Fibroblast of skin of right biceps (primary cell): Measurements from ENCODE around the gene CRIM1.
"Not testable (repeated sequence)": the region's sequence is repeated elsewhere in the genome, so short reads cannot be mapped to it uniquely, and the experiment has no call there.

Experiments used
- DNase-seq: peaks from one replicate; pipeline ENCODE4 v3.0.0-alpha.2; 2013

CRIM1 gene

DNA sequence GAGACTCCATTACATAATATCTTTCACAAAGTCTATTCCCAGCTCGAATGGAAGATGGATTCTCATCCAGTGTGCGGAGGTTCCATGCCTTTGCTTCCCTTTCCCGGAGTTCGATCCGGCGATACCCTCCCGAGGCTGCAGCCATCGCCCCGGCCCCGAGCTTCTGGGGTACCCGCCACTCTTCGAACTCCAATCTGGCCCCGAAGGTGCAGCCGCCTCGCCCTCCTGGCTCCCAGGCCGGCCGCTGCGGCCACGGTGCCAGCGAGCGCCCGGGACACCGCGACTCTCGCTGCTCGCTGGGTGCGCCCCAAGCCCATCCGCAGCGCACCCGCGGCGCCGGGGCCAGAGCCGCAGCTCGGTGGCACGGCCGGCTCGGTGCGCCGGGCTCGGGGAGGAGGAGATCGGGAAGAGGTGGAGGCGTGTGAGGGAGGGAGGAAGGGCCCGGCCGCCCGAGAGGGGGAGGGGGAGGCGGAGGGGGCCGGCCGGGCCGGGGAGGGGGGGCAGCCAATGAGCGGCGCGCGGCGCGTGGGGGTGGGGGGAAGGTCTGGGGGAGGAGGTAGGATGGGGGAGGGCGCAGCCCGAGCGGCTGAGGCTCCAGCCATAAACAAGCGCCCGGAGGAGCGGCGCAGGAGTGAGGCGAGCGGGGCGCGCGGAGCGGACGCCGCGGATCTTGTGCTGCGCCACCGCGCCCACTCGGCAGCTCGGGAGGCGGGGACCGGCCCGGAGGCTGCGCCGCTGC, at the start of gene CRIM1:
Gene CRIM1 (plus strand): TSS at position 628 of the 739 bp plus-strand sequence. CDS start 515 bp downstream, outside the sequence.
- DNase-seq = peak; percentile 95

GRCh38 chr2:36307441-36307840, 48.1 kb upstream of the CRIM1 start:
- no peak for DNase-seq

DNA sequence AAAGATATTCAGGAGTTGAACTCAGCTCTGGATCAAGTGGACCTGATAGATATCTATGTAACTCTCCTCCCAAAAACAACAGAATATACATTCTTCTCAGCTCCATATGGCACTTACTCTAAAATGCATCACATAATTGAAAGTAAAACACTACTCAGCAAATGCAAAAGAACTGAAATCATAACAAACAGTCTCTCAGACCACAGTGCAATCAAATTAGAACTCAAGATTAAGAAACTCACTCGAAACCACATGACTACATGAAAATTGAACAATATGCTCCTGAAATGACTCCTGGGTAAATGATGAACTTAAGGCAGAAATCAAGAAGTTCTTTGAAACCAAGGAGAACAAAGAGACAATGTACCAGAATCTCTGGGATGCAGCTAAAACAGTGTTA, 45.1 kb upstream of the CRIM1 start:
- DNase-seq = not testable (repeated sequence)

GRCh38 chr2:36318547-36318946, 37.0 kb upstream of the CRIM1 start:
- DNase-seq = no peak

- peak; percentile 56 for DNase-seq
These were observed 33.5 kb upstream of the CRIM1 start for GRCh38 chr2:36322108-36322507.

DNA sequence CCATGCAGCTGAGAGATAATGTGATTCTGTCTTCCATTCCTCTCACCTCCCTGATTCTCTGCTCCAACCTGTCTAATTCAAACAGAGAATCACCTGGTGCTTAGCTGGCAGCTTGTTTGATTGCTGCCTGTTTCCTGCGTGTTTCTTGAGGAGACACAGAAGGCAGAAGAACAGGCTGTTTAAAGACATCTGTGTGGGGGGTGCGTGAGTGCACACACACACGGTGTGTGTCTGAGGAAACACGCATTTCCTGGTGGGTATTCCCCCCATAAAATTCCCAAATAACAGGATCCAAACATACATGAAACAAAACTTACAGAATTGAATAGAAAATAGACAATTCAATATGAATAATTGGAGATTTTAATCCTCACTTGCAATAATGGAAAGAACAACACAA, 29.3 kb upstream of the CRIM1 start:
- DNase-seq = no peak

DNA sequence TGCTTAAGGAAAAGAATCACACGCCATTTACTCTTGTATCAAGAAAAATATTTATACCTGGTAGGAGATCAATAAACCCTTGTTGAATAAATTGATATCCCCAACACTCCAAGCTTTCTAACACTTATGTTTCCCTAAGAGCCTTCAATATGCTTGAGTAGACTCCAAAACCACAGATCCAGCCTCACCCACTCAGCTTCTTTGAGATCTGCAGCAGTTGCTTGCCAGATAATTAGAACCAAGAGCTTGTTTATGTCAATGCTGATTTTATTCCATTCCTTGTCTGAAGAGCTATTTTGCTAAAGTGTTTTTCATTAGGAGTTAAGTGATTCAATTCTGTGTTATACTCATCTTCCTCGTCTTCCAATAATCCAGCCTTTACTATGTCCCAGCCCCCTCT, 26.3 kb upstream of the CRIM1 start:
- peak; percentile 65 for DNase-seq

DNA sequence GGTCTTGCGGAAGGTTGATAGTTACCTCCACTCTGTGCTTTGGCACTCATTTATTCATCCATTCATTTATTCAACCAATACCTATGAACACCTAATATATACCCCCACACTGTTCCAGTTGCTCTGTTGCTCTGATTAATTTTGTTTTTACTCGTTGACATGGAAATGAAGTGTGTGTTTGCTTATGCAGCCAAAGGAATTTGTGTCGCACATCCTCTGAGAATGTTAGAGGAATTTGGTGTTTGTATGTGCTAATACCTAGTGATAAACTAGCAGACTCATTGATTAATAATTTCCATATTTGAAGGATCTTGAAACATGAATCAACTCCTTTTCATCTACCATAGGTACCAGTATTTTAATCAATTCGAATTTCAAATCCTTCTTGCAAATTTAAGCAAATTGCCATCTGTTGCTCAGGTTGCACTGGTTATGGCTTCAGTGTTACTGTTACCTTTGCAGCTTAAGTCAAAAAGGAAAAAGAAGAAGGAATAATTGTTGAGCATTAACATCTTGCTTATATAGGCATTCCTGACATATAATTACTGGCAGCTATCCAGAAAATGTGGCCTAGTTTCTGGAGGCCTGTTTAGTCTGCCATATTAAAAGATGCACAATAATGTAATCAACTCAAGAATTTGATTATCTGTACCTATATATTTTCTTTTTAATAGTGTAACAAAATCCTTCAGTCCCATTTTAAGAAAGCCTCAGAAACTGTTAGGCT, 25.7 kb upstream of the CRIM1 start:
- peak; percentile 87 for DNase-seq

DNA sequence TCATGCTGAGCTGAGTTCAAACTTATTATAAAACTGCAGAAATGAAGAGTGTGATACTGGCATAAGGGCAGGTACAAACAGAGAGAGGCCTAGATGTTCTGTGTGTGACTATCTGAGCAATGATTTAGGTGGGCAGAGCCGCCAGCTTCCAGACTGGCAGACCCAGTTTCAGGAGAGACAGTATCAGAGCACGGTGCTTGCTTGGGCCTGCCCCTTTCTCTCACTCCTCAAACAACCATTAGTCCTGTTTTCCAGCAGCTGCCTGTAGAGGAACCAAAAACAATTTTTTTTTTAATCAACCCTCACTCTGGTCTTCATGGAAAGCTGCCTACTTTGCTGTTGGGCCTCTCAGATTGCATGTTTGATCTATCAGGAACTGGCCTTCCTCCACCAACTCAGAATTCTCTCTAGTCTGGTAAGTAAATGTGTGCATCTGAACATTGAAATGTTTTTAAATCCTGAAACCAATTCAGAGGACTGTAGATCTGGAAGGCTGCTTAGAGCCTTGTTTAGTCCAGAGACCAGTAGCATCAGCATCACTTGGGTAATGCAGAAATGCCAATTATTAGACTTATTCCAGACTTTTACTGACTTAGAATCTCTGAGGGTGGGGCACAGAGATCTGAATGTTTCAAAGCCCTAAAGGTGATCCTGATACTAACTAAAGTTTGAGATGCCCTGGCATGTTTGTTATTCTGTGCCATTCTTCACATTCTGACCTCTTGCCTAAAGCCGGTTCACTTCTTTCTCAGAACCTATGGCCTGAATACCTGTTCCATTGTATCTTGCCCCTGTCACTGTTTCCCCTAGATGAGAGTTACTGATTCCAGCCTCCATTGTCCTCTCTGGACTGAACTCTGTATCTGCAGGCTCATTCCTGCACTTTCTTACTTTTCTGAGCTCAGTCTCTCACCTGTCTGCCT, 24.8 kb upstream of the CRIM1 start:
- DNase-seq = no peak

GRCh38 chr2:36333350-36334012, 22.1 kb upstream of the CRIM1 start:
- no peak for DNase-seq

DNA sequence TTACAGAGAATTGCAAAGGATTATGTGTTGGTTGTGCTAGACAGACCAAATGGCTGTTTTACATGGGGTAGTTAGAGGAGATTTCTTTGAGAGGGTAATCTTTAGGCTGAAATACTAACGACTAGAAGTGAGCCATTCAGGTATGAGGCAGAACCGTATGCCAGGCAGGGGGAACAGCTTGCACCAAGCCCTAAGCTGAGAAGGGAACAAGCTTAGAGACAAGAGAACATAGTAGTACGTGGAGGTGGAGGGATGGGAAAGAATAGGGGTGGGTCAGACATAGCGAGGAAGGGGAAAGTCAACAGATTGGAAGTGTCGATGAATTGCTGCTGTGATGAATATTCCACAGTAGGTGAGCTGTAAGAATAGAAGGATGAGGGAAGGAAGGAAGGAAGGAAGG, 20.0 kb upstream of the CRIM1 start:
- no peak for DNase-seq

DNA sequence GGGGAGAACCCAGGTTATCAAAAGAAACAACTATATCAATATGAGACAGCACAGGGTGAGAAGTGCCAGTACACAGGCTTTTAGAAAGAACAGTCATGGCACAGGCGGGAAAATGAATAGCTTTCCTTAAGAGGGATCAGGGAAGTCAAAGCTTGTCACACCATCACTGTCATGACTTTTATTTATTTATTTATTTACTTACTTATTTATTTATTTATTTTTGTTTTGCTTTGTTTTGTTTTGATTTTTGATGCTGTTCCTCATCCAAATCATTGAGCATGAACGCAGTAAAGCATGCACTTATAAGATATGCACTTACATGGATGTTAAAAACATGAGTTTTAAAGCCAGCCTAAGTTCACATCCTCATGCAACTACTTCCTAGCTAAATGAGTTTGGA, 19.3 kb upstream of the CRIM1 start:
- no peak for DNase-seq

DNA sequence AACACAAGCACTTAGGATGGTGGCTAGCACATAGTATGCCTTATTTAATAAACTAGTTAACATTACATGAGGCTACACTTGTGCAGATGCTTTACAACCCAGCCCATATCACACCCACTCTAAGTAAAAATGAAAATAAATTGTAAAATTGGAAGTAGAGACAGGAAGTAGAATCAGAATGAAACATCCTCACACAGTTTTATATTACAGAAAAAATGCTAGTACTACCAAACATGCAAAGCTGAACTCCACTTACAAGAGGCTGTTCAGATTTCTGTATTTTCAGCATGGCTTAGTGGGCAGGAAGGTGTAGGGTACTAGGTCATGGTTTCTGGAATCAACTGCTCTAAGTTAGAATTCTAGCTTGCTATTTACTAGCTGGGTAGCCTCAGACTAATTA, 18.2 kb upstream of the CRIM1 start:
- no peak for DNase-seq

GRCh38 chr2:36338124-36338826, 17.3 kb upstream of the CRIM1 start:
- DNase-seq = no peak

- peak; percentile 85 for DNase-seq
These were observed 16.8 kb upstream of the CRIM1 start for GRCh38 chr2:36338827-36339145.

GRCh38 chr2:36339607-36340218, 15.9 kb upstream of the CRIM1 start:
- DNase-seq = peak; percentile 67

GRCh38 chr2:36343606-36344005, 12.0 kb upstream of the CRIM1 start:
- DNase-seq = peak; percentile 49

DNA sequence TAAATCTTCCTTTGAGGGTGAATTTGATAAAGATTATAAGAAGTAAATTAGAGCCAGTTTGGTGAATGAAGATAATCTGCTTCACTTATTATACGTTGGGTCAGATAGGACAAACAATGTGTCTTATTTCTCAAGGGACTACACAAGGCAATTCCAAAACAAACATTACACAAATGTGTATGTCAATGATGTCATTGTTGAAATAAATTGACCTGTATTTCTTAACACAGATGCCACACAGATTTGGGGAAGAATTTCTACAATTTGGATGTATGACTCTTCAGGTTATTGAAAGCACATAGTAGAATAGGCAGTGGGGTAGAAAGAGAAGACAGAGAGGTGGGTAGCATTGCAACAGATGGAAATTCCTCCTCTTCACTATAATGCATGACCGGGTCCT, 6.9 kb upstream of the CRIM1 start:
- DNase-seq = no peak

DNA sequence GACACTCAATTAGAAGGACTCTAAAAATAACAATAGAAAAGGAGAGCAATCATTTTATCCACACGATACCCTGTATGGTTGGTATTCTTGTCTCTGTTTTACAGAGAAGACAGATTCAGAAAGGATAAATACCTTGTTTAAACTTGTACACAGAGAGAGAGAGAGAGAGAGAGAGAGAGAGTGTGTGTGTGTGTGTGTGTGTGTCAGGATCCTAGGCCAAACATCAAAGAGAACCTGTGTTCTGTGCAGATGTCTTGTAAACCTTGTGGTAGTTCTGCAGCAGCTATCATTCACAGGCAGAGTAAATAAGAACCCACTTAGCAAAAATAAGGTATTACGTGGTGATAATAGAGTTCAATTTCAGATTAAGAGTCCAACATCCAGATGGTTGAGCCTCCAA, 4.3 kb upstream of the CRIM1 start:
- no peak for DNase-seq

DNA sequence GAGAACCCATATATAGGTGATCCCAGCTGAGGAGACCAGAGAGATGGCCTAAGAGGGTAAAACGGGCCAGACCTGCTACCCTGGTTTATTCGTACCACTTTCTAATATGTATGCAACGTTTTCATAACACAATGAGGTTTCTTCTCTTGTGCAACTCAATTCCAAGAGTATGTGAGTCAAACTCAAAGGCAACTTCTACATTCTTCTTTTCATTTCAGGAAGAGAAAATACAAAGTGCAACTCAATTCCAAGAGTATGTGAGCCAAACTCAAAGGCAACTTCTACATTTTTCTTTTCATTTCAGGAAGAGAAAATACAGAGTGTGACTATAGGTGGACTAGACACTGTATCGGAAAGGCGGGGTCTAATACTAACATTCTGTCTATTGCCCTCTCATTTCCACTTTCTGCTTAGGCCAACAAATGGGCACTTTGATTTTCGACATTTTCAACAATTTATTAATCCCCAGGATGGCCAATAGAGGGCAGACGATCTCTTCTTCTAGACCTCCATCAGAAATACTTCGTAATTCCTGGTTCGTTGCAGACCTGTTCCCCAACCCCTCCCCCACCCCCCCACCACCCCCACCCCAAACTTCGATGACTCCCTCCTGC, 3.7 kb upstream of the CRIM1 start:
- DNase-seq = no peak

DNA sequence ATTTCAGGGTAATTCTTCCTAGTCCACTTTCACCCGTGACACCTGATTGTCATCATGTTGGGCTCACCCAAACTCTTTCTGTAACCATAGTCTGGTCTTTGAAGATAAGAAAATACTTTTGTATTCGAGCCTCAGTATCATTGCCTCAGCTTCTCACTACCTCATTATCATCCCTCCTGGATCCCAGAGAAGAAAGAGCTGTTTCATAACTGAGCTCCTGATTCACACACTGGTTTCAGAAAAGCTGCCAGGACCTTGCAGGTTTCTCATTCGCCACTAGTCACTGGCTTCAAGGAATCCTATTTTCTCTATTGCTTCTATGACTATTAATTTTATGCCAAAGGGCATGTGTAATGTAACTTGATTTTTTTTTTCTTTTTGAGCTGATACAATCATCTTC, 2.9 kb upstream of the CRIM1 start:
- peak; percentile 80 for DNase-seq

- DNase-seq = no peak
These were observed 797 bp upstream of the CRIM1 start for GRCh38 chr2:36354811-36355150.
